ENCODE results near the gene ZNF425. TPM values are rescaled to one million over a fixed set of nuclear protein-coding genes. Genes with fewer than 3 reads are reported as not detected.

ZNF425 gene
- total and polyA plus RNA-seq, 9 of the 15 experiments (the other 6 are each of a cell fraction or from before 2014, with no cell fraction given), result 0.03 to 0.89 (median 0.54) TPM

DNA sequence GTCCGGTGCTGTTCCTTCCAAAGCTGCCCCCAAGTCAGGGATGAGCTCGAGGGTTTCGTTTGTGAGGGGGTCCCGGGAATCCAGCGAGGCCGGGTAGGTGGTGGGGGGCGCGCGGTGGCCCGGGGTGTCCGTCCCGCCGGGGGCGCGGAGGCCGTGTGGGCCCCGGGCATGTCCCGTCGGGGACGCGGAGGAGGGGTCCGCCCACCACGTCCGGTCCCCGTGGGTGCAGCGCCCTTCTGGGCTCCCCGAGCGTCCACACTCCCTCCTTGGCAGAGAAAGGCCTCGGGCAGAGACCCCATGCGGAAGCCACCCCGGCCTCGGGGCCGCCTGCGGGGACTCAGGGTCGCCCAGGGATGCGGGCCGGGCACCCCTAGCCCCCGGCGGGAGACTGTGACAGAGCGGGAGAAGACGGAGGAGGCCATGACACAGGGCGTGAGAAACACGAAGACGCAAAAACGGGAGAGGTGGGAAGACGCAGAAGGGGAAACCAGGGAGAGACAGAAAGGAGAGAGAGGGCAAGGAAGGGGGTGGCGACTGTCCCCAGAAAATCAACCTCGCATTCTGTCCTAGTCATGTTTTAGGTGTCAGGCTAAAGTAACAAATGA lies 640 bp upstream of the ZNF425 start (continued):
- peak; percentile 11 for TF ChIP-seq ZBTB40 (IDR thresholded peaks at IDR 0.05)
- no peak for TF ChIP-seq ZBTB40 (CRISPR knock-in tag; IDR thresholded peaks at IDR 0.05)
- TF ChIP-seq, protein P1, sequence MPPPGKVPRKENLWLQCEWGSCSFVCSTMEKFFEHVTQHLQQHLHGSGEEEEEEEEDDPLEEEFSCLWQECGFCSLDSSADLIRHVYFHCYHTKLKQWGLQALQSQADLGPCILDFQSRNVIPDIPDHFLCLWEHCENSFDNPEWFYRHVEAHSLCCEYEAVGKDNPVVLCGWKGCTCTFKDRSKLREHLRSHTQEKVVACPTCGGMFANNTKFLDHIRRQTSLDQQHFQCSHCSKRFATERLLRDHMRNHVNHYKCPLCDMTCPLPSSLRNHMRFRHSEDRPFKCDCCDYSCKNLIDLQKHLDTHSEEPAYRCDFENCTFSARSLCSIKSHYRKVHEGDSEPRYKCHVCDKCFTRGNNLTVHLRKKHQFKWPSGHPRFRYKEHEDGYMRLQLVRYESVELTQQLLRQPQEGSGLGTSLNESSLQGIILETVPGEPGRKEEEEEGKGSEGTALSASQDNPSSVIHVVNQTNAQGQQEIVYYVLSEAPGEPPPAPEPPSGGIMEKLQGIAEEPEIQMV (tag; conservative IDR thresholded peaks at IDR 0.05; ENCODE audit: low read depth), result no peak
- peak; percentile 60; the same call in 1 of the 2 replicates for TF ChIP-seq ZBTB2 (IDR thresholded peaks at IDR 0.05)
- peak; percentile 97; the same call in 1 of the 2 replicates for TF ChIP-seq ZC3H4 (CRISPR knock-in tag; IDR thresholded peaks at IDR 0.05; ENCODE audit: borderline replicate concordance)
- TF ChIP-seq ZBTB12 (CRISPR knock-in tag; IDR thresholded peaks at IDR 0.05), result no peak; the same call in 1 of the 2 replicates
- TF ChIP-seq, protein P2, sequence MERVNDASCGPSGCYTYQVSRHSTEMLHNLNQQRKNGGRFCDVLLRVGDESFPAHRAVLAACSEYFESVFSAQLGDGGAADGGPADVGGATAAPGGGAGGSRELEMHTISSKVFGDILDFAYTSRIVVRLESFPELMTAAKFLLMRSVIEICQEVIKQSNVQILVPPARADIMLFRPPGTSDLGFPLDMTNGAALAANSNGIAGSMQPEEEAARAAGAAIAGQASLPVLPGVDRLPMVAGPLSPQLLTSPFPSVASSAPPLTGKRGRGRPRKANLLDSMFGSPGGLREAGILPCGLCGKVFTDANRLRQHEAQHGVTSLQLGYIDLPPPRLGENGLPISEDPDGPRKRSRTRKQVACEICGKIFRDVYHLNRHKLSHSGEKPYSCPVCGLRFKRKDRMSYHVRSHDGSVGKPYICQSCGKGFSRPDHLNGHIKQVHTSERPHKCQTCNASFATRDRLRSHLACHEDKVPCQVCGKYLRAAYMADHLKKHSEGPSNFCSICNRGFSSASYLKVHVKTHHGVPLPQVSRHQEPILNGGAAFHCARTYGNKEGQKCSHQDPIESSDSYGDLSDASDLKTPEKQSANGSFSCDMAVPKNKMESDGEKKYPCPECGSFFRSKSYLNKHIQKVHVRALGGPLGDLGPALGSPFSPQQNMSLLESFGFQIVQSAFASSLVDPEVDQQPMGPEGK (CRISPR knock-in tag; IDR thresholded peaks at IDR 0.05; ENCODE audit: borderline replicate concordance), result no peak
- no peak for TF ChIP-seq JUNB (CRISPR knock-in tag; conservative IDR thresholded peaks at IDR 0.05)
- TF ChIP-seq SRSF3 (IDR thresholded peaks at IDR 0.05; ENCODE audit: insufficient read depth, low read length), result no peak

Measured in K562 (cell line).